Neuron (in vitro differentiated cells): ENCODE results near the gene LASP1NB.
"Not testable (repeated sequence)": the region's sequence is repeated elsewhere in the genome, so short reads cannot be mapped to it uniquely, and the experiment has no call there.

Experiments used
- H2AFZ ChIP-seq: one replicate; pipeline ENCODE4 v1.6.1; 2013; ENCODE audit warnings: low read depth, mild to moderate bottlenecking, inconsistent platforms, low read length, moderate library complexity
- H3K27me3 ChIP-seq: one replicate; pipeline ENCODE4 v1.6.1; 2013; ENCODE audit warnings: low read length; ENCODE audit not compliant: insufficient read depth
- H3K36me3 ChIP-seq: one replicate; pipeline ENCODE4 v1.6.1; 2013; ENCODE audit warnings: low read length; ENCODE audit not compliant: insufficient read depth
- H3K4me1 ChIP-seq: one replicate; pipeline ENCODE4 v1.6.1; 2013; ENCODE audit warnings: low read length; ENCODE audit not compliant: insufficient read depth
- H3K4me3 ChIP-seq: 2 replicates; pipeline ENCODE4 v1.5.1; 2013; ENCODE audit warnings: mild to moderate bottlenecking, low read length, moderate library complexity
- H3K9me3 ChIP-seq: one replicate; pipeline ENCODE4 v1.6.1; 2013; ENCODE audit warnings: low read length

LASP1NB gene

DNA sequence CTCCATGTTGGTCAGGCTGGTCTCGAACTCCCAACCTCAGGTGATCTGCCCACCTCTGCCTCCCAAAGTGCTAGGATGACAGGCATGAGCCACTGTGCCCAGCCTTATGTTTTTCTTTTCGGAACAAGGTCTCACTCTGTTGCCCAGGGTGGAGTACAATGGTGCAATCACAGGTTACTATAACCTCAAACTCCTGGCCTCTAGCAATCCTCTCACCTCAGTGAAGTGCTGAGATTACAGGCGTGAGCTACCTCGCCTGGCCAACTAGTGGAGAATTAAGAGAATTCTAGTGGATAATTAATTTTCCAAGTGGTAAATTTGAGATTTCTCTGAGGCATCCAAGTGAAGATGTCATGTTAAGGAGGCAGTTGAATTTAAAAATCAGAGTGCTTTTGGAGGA lies 44.7 kb downstream of the LASP1NB start:
- no peak overlapping the region for H3K4me3 ChIP-seq
- no peak overlapping the region for H2AFZ ChIP-seq
- no peaks in the 10 kb centered on the region for H3K36me3 ChIP-seq
- H3K27me3 ChIP-seq, result no peaks in the 10 kb centered on the region
- H3K9me3 ChIP-seq, result no peaks in the 10 kb centered on the region
- H3K4me1 ChIP-seq, result no peaks in the 10 kb centered on the region

DNA sequence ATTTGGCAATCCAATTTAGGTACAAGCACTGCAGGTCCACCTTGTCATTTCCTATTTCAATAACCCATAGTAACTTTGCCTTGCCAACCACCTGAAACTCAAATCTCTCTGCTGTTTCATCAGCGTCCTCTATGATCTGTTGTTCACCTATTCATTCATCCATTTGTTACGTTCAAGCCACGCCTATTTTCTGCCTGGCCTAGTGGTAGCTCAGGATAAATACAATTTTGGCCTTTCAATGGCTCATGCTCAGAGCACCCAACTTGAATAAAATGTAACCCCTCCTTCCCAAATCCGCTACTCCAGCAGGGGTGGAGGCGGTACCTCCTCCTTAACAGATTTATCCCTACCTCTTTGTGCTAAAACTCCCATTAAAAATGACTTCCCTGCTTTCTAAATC lies 45.4 kb downstream of the LASP1NB start:
- H3K4me1 ChIP-seq, result no peaks in the 10 kb centered on the region
- H3K36me3 ChIP-seq, result no peaks in the 10 kb centered on the region
- H3K27me3 ChIP-seq, result no peaks in the 10 kb centered on the region
- no peaks in the 10 kb centered on the region for H3K9me3 ChIP-seq
- H2AFZ ChIP-seq, result no peak overlapping the region
- no peak overlapping the region for H3K4me3 ChIP-seq

DNA sequence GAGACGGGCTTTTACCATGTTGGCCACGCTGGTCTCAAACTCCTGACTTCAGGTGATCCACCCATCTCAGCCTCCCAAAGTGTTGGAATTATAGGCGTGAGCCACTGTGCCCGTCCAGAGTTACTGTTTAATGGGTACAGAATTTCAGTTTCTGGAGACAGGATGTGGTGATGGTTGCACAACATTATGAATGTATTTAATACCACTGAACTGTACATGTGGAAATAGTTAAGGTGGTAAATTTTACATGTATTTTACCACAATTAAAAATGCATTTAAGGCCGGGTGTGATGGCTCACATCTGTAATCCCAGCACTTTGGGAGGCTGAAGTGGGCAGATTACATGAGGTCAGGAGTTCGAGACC lies 50.8 kb downstream of the LASP1NB start:
- not testable (repeated sequence) for H3K36me3 ChIP-seq, H3K9me3 ChIP-seq, H3K4me1 ChIP-seq, H3K4me3 ChIP-seq, H2AFZ ChIP-seq, H3K27me3 ChIP-seq

DNA sequence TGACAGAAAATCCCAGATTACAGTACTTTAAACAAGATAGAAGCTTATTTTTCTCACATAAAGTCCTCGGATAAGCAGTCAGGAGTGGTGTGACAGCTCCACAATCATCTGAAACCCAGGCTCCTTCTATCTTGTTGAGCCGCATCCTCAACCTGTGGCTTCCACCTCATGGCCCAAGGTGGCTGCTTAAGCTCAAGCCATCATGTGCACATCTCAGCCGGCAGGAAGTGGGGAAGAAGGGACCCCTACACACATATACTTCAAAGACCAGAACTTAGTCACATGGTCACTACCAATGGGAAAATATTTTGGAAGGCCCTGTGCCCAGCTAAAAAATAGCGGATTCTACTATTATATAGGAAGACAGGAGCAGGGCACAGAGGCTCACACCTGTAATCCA lies 52.8 kb downstream of the LASP1NB start:
- H3K9me3 ChIP-seq, result no peaks in the 10 kb centered on the region
- H3K27me3 ChIP-seq, result no peaks in the 10 kb centered on the region
- H3K4me3 ChIP-seq, result no peak overlapping the region
- H2AFZ ChIP-seq, result no peak overlapping the region
- no peaks in the 10 kb centered on the region for H3K36me3 ChIP-seq
- no peaks in the 10 kb centered on the region for H3K4me1 ChIP-seq
